ENCODE measurements around the gene TRIM33. TPM values are rescaled to one million over a fixed set of nuclear protein-coding genes. Genes with fewer than 3 reads are reported as not detected.

The TRIM33 gene
- polyA plus RNA-seq, 2 of the 4 experiments (the other 2 are of a cell fraction): 8.7 to 14.9 TPM

DNA sequence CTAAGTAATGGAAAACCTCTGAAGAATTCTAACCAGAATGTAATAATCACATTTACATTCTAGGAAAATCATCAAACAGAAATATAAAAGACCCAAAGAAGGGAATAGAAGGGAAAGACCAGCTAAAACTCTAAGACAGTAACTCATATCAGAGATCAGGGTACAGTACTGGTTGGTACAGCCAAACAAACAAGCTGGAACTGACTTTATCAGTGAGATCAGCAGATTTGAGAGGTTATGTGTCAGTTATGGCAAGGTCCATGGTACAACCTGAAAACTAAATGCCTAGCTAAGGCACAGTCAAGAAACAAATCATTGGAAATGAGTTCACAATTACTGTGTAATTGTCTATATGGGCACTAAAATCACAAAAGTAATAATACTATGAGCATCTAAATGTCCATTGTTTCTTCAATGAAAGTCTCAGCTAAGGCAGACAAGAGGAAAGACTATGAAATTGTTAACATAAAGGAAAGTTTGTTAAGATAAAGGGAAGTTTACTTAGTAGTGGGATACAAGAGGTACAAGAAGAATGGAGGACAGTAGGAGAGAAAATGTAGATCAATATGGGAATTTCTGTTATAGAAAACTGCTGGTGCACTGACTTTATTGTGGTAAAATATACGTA, 75.8 kb downstream of the TRIM33 start:
- H3K9me3 ChIP-seq: no peaks in the 10 kb centered on the region
- POLR2A ChIA-PET: no interaction called here
- ATAC-seq: no peak

DNA sequence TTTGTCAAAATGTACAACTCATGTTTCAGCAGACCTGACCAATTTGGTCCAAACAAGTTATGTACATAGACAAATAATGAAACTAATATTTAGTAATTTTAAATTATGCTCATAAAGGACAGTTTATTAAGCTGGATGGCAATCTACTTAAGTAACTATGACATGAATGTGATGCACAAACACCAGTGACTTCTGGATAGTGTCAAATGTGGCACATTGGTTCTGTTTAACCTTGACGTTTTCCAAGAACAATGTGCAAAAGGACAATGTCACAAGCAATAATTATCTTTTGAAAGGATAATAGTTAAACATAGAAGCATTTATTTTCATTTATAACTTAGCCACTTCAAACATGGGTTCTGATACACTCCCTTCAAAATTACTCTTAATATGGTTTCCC, 80.0 kb downstream of the TRIM33 start:
- no peak for ATAC-seq
- CTCF ChIA-PET: interaction anchor here (1.3 kb wide), 1 partner anchor 148 kb away, joined by 3 read pairs; no protein-coding TSS in a partner anchor
- 81% methylated on average over 1 of the region's 1 CpG for WGBS (ENCODE audit: missing lambda C conversion rate)
- TF ChIP-seq, protein P1, sequence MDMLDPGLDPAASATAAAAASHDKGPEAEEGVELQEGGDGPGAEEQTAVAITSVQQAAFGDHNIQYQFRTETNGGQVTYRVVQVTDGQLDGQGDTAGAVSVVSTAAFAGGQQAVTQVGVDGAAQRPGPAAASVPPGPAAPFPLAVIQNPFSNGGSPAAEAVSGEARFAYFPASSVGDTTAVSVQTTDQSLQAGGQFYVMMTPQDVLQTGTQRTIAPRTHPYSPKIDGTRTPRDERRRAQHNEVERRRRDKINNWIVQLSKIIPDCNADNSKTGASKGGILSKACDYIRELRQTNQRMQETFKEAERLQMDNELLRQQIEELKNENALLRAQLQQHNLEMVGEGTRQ (IDR thresholded peaks at IDR 0.05): no peak
- TF ChIP-seq HEYL (CRISPR knock-in tag; IDR thresholded peaks at IDR 0.05): no peak
- no peak for TF ChIP-seq EP300 (IDR thresholded peaks at IDR 0.05)
- TF ChIP-seq BHLHE40 (IDR thresholded peaks at IDR 0.05; ENCODE audit: low read depth, low read length): no peak
- TF ChIP-seq RFX5 (IDR thresholded peaks at IDR 0.05): no peak
- no peak for TF ChIP-seq RCOR1 (IDR thresholded peaks at IDR 0.05; ENCODE audit: low read depth, low read length)
- TF ChIP-seq BCL3 (IDR thresholded peaks at IDR 0.05): no peak
- no peak for TF ChIP-seq JUNB (IDR thresholded peaks at IDR 0.05)
- no peak for TF ChIP-seq NR3C1 (IDR thresholded peaks at IDR 0.05)
- TF ChIP-seq POLR2A (IDR thresholded peaks at IDR 0.05; ENCODE audit: low read length): no peak
- TF ChIP-seq E2F6 (IDR thresholded peaks at IDR 0.05; ENCODE audit: borderline replicate concordance, low read depth): no peak
- TF ChIP-seq, protein P2, sequence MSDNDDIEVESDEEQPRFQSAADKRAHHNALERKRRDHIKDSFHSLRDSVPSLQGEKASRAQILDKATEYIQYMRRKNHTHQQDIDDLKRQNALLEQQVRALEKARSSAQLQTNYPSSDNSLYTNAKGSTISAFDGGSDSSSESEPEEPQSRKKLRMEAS (IDR thresholded peaks at IDR 0.05): no peak
- TF ChIP-seq CEBPB (IDR thresholded peaks at IDR 0.05): no peak
- no peak for TF ChIP-seq HOXB5 (CRISPR knock-in tag; IDR thresholded peaks at IDR 0.05)
- no peak overlapping the region for H3K4me2 ChIP-seq
- POLR2A ChIA-PET: no interaction called here
- no peak overlapping the region for H3K27ac ChIP-seq
- no peak for FAIRE-seq
- no peak for DNase-seq (ENCODE audit: low read depth in 1 of 2, low spot score in 1 of 2)
- peaks cover 7% of the 10 kb centered on the region; the same call in 1 of the 3 replicates for H3K4me1 ChIP-seq
- no peak overlapping the region for H3K4me3 ChIP-seq
- H3K9me3 ChIP-seq: no peaks in the 10 kb centered on the region

More for the DNA sequence above, 75.8 kb downstream of the TRIM33 start:
- no peak overlapping the region for H3K4me2 ChIP-seq
- no peak overlapping the region for H3K27ac ChIP-seq
- CTCF ChIA-PET: no interaction called here
- peaks cover 7% of the 10 kb centered on the region; the same call in 1 of the 3 replicates for H3K4me1 ChIP-seq
- no peak for DNase-seq (ENCODE audit: low read depth in 1 of 2, low spot score in 1 of 2)
- H3K4me3 ChIP-seq: no peak overlapping the region
- no peak for TF ChIP-seq ZC3H11A (IDR thresholded peaks at IDR 0.05)
- no peak for TF ChIP-seq BCL3 (IDR thresholded peaks at IDR 0.05)
- no peak for TF ChIP-seq E2F6 (IDR thresholded peaks at IDR 0.05; ENCODE audit: borderline replicate concordance, low read depth)
- TF ChIP-seq BHLHE40 (IDR thresholded peaks at IDR 0.05; ENCODE audit: low read depth, low read length): no peak
- no peak for TF ChIP-seq HEYL (CRISPR knock-in tag; IDR thresholded peaks at IDR 0.05)
- no peak for TF ChIP-seq PHF8 (IDR thresholded peaks at IDR 0.05; ENCODE audit: borderline replicate concordance, low read depth)
- TF ChIP-seq GATA3 (IDR thresholded peaks at IDR 0.05; ENCODE audit: borderline replicate concordance): no peak
- no peak for TF ChIP-seq HOXB5 (CRISPR knock-in tag; IDR thresholded peaks at IDR 0.05)
- no peak for TF ChIP-seq EHF (CRISPR knock-in tag; IDR thresholded peaks at IDR 0.05)
- no peak for TF ChIP-seq NR3C1 (IDR thresholded peaks at IDR 0.05)
- TF ChIP-seq, protein P2 (IDR thresholded peaks at IDR 0.05): no peak
- no peak for TF ChIP-seq RCOR1 (IDR thresholded peaks at IDR 0.05; ENCODE audit: low read depth, low read length)
- no peak for TF ChIP-seq CHD4 (IDR thresholded peaks at IDR 0.05; ENCODE audit: borderline replicate concordance)
- TF ChIP-seq HDAC2 (IDR thresholded peaks at IDR 0.05): no peak
- TF ChIP-seq ZSCAN20 (CRISPR knock-in tag; IDR thresholded peaks at IDR 0.05): no peak
- TF ChIP-seq CTCF (IDR thresholded peaks at IDR 0.05): no peak
- TF ChIP-seq, protein P3, sequence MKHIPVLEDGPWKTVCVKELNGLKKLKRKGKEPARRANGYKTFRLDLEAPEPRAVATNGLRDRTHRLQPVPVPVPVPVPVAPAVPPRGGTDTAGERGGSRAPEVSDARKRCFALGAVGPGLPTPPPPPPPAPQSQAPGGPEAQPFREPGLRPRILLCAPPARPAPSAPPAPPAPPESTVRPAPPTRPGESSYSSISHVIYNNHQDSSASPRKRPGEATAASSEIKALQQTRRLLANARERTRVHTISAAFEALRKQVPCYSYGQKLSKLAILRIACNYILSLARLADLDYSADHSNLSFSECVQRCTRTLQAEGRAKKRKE (CRISPR knock-in tag; IDR thresholded peaks at IDR 0.05; ENCODE audit: low read depth): no peak
- no peak for TF ChIP-seq EHMT2 (IDR thresholded peaks at IDR 0.05; ENCODE audit: low read depth)
- WGBS (ENCODE audit: missing lambda C conversion rate): 93% methylated on average over 1 of the region's 1 CpG
- no peak for FAIRE-seq
